Measurements from ENCODE around the gene EXOSC7.

The EXOSC7 gene

GRCh38 chr3:44952689-44953088 is 23.4 kb upstream of the EXOSC7 start:
- no peak for TF ChIP-seq CTCF (IDR thresholded peaks at IDR 0.05; ENCODE audit: low read depth, low read length, missing control alignments)
- no peak for DNase-seq (ENCODE audit: extremely low read depth, low read depth)
- H3K4me3 ChIP-seq (replicated peaks; ENCODE audit: low read depth, low read length) = no peak overlapping the region

DNA sequence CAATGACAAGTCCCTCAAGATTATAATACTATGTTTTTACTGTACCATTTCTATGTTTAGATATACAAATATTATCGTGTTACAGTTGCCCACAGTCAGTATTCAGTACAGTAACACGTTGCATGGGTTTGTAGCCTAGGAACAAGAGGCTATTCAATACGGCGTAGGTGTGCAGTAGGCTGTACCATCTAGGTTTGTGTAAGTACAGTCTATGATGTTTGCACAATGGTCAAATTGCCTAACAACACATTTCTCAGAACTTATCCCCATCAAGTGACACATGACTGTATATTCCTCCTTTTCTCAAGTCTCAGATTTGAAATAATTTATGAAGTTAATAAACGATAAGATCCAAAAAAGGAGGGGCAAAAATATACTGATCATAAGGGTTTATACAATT is 21.7 kb upstream of the EXOSC7 start:
- no peak overlapping the region for H3K4me3 ChIP-seq (replicated peaks; ENCODE audit: low read depth, low read length)
- no peak for TF ChIP-seq CTCF (IDR thresholded peaks at IDR 0.05; ENCODE audit: low read depth, low read length, missing control alignments)
- DNase-seq (ENCODE audit: extremely low read depth, low read depth) = no peak

DNA sequence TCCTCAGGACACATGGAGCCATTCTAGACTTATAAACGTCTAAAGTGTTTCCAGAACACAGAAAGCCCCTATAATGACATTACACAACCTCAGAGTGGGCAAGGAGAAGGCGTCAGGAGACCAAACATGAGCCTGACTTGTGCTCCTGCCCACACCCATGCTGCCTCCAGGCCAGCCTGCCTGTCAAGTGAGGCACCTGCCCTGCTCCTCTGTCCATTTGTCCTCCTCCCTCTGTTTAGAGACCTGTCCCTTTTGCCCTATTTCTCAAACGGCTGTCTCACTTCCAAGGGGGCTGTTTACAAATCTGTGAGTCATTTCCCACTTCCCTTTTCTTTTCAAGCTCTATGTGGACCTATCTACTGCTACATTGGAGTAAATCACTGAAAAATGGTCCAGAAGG is 21.1 kb upstream of the EXOSC7 start:
- DNase-seq (ENCODE audit: extremely low read depth, low read depth) = no peak
- no peak for TF ChIP-seq CTCF (IDR thresholded peaks at IDR 0.05; ENCODE audit: low read depth, low read length, missing control alignments)
- no peak overlapping the region for H3K4me3 ChIP-seq (replicated peaks; ENCODE audit: low read depth, low read length)

GRCh38 chr3:44955917-44956316 is 20.1 kb upstream of the EXOSC7 start:
- H3K4me3 ChIP-seq (replicated peaks; ENCODE audit: low read depth, low read length) = no peak overlapping the region
- no peak for DNase-seq (ENCODE audit: extremely low read depth, low read depth)
- no peak for TF ChIP-seq CTCF (IDR thresholded peaks at IDR 0.05; ENCODE audit: low read depth, low read length, missing control alignments)

DNA sequence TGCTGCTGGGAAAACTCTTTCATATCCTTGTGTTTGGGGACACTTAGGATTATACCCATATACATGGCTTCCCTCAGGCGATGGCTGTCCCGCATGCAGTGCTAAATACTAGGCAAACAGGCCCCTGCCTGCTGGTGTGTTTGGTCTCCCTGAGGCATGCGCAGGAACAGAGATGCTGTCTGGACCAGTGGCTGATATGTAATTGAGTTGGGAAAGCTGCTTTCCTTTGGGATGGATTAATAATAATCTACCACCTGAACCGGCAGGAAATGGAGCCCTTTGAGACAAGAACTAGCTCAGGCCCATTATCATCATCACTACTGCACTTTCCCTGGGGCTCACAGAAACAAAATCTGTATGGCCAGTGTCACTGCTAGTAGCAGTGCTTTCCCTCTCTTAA is 18.1 kb upstream of the EXOSC7 start:
- DNase-seq (ENCODE audit: extremely low read depth, low read depth) = no peak
- TF ChIP-seq CTCF (IDR thresholded peaks at IDR 0.05; ENCODE audit: low read depth, low read length, missing control alignments) = no peak
- H3K4me3 ChIP-seq (replicated peaks; ENCODE audit: low read depth, low read length) = no peak overlapping the region

- no peak overlapping the region for H3K4me3 ChIP-seq (replicated peaks; ENCODE audit: low read depth, low read length)
These were observed 17.7 kb upstream of the EXOSC7 start for GRCh38 chr3:44958386-44958785.

More at GRCh38 chr3:44958386-44958785, 17.7 kb upstream of the EXOSC7 start:
- DNase-seq (ENCODE audit: extremely low read depth, low read depth) = no peak
- TF ChIP-seq CTCF (IDR thresholded peaks at IDR 0.05; ENCODE audit: low read depth, low read length, missing control alignments) = no peak

Measured in HFF-Myc (cell line).